ENCODE data around the gene GPAM.

GRCh38 chr10:112217386-112218035 lies 33.9 kb upstream of the GPAM start:
- TF ChIP-seq, protein P1, sequence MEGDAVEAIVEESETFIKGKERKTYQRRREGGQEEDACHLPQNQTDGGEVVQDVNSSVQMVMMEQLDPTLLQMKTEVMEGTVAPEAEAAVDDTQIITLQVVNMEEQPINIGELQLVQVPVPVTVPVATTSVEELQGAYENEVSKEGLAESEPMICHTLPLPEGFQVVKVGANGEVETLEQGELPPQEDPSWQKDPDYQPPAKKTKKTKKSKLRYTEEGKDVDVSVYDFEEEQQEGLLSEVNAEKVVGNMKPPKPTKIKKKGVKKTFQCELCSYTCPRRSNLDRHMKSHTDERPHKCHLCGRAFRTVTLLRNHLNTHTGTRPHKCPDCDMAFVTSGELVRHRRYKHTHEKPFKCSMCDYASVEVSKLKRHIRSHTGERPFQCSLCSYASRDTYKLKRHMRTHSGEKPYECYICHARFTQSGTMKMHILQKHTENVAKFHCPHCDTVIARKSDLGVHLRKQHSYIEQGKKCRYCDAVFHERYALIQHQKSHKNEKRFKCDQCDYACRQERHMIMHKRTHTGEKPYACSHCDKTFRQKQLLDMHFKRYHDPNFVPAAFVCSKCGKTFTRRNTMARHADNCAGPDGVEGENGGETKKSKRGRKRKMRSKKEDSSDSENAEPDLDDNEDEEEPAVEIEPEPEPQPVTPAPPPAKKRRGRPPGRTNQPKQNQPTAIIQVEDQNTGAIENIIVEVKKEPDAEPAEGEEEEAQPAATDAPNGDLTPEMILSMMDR (IDR thresholded peaks at IDR 0.05; ENCODE audit: low read length), result no peak
- TF ChIP-seq EZH2 (optimal IDR thresholded peaks at IDR 0.05; ENCODE audit: low read depth, low read length) (no peak), EZH2phosphoT487 (IDR thresholded peaks at IDR 0.05; ENCODE audit: low read length) (no peak)

Measured in MM.1S (cell line).